ENCODE data around the gene RANBP10.
A peak's percentile ranks its signal among the peaks of the same experiment; 100 is the strongest.

The RANBP10 gene

DNA sequence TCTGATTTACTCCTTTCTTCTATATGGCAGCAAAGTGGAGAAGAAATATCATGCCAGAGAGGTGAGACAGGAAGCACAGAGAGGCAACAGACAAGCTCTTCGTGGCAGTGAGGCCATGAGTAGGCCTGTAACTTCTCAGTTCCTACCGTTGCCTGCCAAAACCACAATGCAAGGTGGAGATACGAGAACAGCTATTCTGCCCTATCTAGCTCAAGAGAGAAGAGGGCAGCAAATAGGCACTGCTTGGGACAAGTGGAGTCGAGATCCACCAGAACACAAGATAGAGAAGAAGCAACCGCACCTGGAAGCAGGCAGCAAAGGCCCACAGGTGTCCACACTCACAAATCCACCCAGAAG is 24.8 kb downstream of the RANBP10 start:
- Histone ChIP-seq H3K36me3 (ENCODE audit: insufficient read depth, low read length) (peaks cover 4% of the 10 kb centered on the region), H3K4me3 (ENCODE audit: low read depth in 1 of 2, low read length in 2 of 2) (no peak overlapping the region), H4K20me1 (ENCODE audit: insufficient read depth, low read length) (peaks cover 9% of the 10 kb centered on the region; the same call in 1 of the 2 replicates), H2AFZ (ENCODE audit: low read depth, low read length) (no peak overlapping the region), H3K9ac (ENCODE audit: low read depth, low read length) (no peak overlapping the region), H3K79me2 (ENCODE audit: insufficient read depth, low read length) (peaks cover 46% of the 10 kb centered on the region), H3K27ac (ENCODE audit: low read length) (peak overlapping the region; percentile 63), H3K4me2 (ENCODE audit: insufficient read depth, low read length) (no peak overlapping the region), H3K4me1 (ENCODE audit: insufficient read depth, low read length) (peaks cover 8% of the 10 kb centered on the region), H3K9me3 (ENCODE audit: insufficient read depth, low read length, severe bottlenecking) (no peaks in the 10 kb centered on the region), H3K27me3 (ENCODE audit: insufficient read depth, low read length, poor library complexity) (no peaks in the 10 kb centered on the region)
- TF ChIP-seq CTCF (IDR thresholded peaks at IDR 0.05; ENCODE audit: borderline replicate concordance, extremely low read depth, low read length, poor library complexity, severe bottlenecking) (no peak), EZH2 (IDR thresholded peaks at IDR 0.05; ENCODE audit: borderline replicate concordance, low read depth, low read length, severe bottlenecking) (no peak)
- ATAC-seq (ENCODE audit: insufficient read depth, low read depth) (peak; percentile 92), DNase-seq (peak; percentile 43)

DNA sequence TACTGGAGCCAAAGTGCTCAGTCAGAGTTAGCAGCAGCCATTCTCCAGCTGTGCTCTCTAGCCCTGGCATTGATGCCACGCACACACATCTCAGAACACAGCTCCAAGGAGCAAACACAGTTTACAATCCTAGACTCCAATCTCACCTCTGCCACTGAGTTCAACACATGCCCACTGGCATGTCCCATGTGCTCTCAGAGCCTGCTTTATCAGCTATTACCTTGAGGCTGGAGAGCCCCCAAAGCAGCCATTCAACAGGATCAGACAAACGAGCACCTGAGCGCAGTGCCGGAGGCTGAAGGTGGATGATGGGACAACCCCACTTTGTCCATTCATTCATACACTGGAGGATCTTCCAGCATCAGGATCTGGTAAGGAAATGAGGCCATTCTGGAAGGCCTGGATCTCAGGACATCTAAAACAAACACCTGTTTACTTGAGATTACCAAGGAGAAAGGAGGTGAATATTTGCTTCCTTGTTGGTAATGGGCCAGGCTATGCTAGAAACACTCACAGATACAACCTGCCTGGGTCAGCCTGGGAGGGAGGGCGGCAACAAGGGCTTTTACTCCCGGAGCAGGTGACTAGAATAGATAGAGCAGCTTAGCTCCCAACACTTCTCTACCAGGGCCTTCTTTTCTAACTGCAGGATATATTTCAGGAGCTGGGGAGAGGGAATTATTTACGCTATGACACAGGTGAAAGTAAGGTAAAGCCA is 25.4 kb downstream of the RANBP10 start:
- Histone ChIP-seq H3K9ac (ENCODE audit: low read depth, low read length) (no peak overlapping the region), H3K79me2 (ENCODE audit: insufficient read depth, low read length) (peaks cover 43% of the 10 kb centered on the region), H3K27me3 (ENCODE audit: insufficient read depth, low read length, poor library complexity) (no peaks in the 10 kb centered on the region), H2AFZ (ENCODE audit: low read depth, low read length) (no peak overlapping the region), H3K4me3 (ENCODE audit: low read depth in 1 of 2, low read length in 2 of 2) (no peak overlapping the region), H3K9me3 (ENCODE audit: insufficient read depth, low read length, severe bottlenecking) (no peaks in the 10 kb centered on the region), H3K4me1 (ENCODE audit: insufficient read depth, low read length) (peaks cover 8% of the 10 kb centered on the region), H3K4me2 (ENCODE audit: insufficient read depth, low read length) (no peak overlapping the region), H4K20me1 (ENCODE audit: insufficient read depth, low read length) (peaks cover 9% of the 10 kb centered on the region; the same call in 1 of the 2 replicates), H3K27ac (ENCODE audit: low read length) (peak overlapping the region; percentile 63), H3K36me3 (ENCODE audit: insufficient read depth, low read length) (peaks cover 4% of the 10 kb centered on the region)
- DNase-seq: no peak
- ATAC-seq (ENCODE audit: insufficient read depth, low read depth): no peak
- TF ChIP-seq EZH2 (IDR thresholded peaks at IDR 0.05; ENCODE audit: borderline replicate concordance, low read depth, low read length, severe bottlenecking) (no peak), CTCF (IDR thresholded peaks at IDR 0.05; ENCODE audit: borderline replicate concordance, extremely low read depth, low read length, poor library complexity, severe bottlenecking) (no peak)

DNA sequence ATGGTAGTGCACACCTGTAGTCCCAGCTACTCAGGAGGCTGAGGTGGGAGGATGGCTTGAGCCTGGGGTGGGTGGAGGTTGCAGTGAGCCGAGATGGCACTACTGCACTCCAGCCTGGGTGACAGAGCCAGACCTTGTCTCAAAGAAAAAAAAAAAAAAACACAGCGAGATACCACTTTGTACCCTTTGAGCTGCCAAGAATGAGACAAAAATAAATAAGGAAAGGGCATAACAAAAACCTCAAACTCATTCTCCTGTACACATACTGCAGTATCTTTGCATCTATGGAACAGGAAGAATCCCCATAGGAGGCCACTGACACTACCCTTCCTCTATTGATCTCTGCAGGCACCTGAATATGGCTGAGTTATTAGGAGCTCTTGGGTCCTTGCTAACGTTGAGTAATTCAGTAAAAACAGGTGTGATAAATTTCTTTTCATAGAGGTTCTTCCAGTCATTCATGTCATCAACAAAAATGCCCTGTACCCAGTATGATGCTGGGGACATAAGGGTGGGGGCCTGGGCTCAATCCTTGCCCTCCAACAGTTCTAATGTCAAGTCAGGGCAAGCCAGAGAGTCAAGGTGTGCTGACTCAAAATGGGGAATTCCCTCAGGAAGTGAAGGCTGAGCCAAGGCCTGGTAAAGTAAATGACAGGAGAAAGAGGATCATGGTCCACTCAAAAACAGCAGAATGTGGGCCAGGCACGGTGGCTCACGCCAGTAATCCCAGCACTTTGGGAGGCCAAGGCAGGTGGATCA is 26.9 kb downstream of the RANBP10 start:
- DNase-seq (no peak), ATAC-seq (ENCODE audit: insufficient read depth, low read depth) (no peak)
- H3K4me3 ChIP-seq (ENCODE audit: low read depth in 1 of 2, low read length in 2 of 2): no peak overlapping the region
- H3K27me3 ChIP-seq (ENCODE audit: insufficient read depth, low read length, poor library complexity): no peaks in the 10 kb centered on the region
- H2AFZ ChIP-seq (ENCODE audit: low read depth, low read length): no peak overlapping the region
- no peaks in the 10 kb centered on the region for H3K9me3 ChIP-seq (ENCODE audit: insufficient read depth, low read length, severe bottlenecking)
- H3K27ac ChIP-seq (ENCODE audit: low read length): no peak overlapping the region
- H3K4me2 ChIP-seq (ENCODE audit: insufficient read depth, low read length): no peak overlapping the region
- H3K9ac ChIP-seq (ENCODE audit: low read depth, low read length): no peak overlapping the region
- TF ChIP-seq CTCF (IDR thresholded peaks at IDR 0.05; ENCODE audit: borderline replicate concordance, extremely low read depth, low read length, poor library complexity, severe bottlenecking) (no peak), EZH2 (IDR thresholded peaks at IDR 0.05; ENCODE audit: borderline replicate concordance, low read depth, low read length, severe bottlenecking) (no peak)
- H3K79me2 ChIP-seq (ENCODE audit: insufficient read depth, low read length): peaks cover 46% of the 10 kb centered on the region
- peaks cover 4% of the 10 kb centered on the region for H3K36me3 ChIP-seq (ENCODE audit: insufficient read depth, low read length)
- H3K4me1 ChIP-seq (ENCODE audit: insufficient read depth, low read length): peaks cover 8% of the 10 kb centered on the region
- peaks cover 9% of the 10 kb centered on the region; the same call in 1 of the 2 replicates for H4K20me1 ChIP-seq (ENCODE audit: insufficient read depth, low read length)
